PC-3 (cell line): ENCODE data around the gene PRLR.
"Not testable (repeated sequence)": the region's sequence is repeated elsewhere in the genome, so short reads cannot be mapped to it uniquely, and the experiment has no call there.

Source experiments
- EZH2phosphoT487 ChIP-seq: fragments of 300-600 bp; sonication (generic); IDR thresholded peaks from 2 replicates; pipeline ENCODE4 v1.6.1; 2018; ENCODE audit warnings: mild to moderate bottlenecking, antibody characterized with exemption, low read length, borderline replicate concordance
- TF ChIP-seq, protein P1 (sequence below): fragments of 300-600 bp; sonication (generic); conservative IDR thresholded peaks from 2 replicates; pipeline ENCODE4 v1.5.1; 2017; ENCODE audit warnings: antibody characterized with exemption, low read depth, mild to moderate bottlenecking, low read length

GRCh38 chr5:35187621-35188020, 42.7 kb downstream of the PRLR start:
- TF ChIP-seq, protein P1, sequence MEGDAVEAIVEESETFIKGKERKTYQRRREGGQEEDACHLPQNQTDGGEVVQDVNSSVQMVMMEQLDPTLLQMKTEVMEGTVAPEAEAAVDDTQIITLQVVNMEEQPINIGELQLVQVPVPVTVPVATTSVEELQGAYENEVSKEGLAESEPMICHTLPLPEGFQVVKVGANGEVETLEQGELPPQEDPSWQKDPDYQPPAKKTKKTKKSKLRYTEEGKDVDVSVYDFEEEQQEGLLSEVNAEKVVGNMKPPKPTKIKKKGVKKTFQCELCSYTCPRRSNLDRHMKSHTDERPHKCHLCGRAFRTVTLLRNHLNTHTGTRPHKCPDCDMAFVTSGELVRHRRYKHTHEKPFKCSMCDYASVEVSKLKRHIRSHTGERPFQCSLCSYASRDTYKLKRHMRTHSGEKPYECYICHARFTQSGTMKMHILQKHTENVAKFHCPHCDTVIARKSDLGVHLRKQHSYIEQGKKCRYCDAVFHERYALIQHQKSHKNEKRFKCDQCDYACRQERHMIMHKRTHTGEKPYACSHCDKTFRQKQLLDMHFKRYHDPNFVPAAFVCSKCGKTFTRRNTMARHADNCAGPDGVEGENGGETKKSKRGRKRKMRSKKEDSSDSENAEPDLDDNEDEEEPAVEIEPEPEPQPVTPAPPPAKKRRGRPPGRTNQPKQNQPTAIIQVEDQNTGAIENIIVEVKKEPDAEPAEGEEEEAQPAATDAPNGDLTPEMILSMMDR, result not testable (repeated sequence)
- TF ChIP-seq EZH2phosphoT487, result not testable (repeated sequence)
